Neural cell (in vitro differentiated cells): Measurements from ENCODE around the gene DNAAF2. TPM values are rescaled to one million over a fixed set of nuclear protein-coding genes. Genes with fewer than 3 reads are reported as not detected.

Source experiments
- H2AFZ ChIP-seq: fragments of 200-600, 300-800 bp; sonication (generic), shearing (Covaris generic); 2 replicates; pipeline ENCODE4 v1.6.0; 2014; ENCODE audit warnings: low read depth, mild to moderate bottlenecking, antibody characterized with exemption, low read length, moderate library complexity
- H3F3A ChIP-seq: fragments of 200-600 bp; shearing (Covaris generic); 2 replicates; pipeline ENCODE4 v1.6.1; 2016; ENCODE audit warnings: mild to moderate bottlenecking, moderate library complexity, mixed read lengths, antibody characterized with exemption, low read length; ENCODE audit not compliant: insufficient read depth, poor library complexity, severe bottlenecking
- H3K27ac ChIP-seq: fragments of 200-600, 300-800 bp; sonication (generic), shearing (Covaris generic); 2 replicates; pipeline ENCODE4 v1.5.1; 2014; ENCODE audit warnings: mild to moderate bottlenecking, low read length, moderate library complexity
- H3K27me3 ChIP-seq: fragments of 300-800, 200-600 bp; sonication (generic), shearing (Covaris generic); 2 replicates; pipeline ENCODE4 v1.6.0; 2014; ENCODE audit warnings: mild to moderate bottlenecking, low read depth, low read length, moderate library complexity; ENCODE audit not compliant: insufficient read depth
- H3K36me3 ChIP-seq: fragments of 300-800, 200-600 bp; sonication (generic), shearing (Covaris generic); 2 replicates; pipeline ENCODE4 v1.5.1; 2014; ENCODE audit warnings: mild to moderate bottlenecking, antibody characterized with exemption, low read length, moderate library complexity; ENCODE audit not compliant: insufficient read depth
- H3K4me2 ChIP-seq: fragments of 300-800, 200-600 bp; sonication (generic), shearing (Covaris generic); 2 replicates; pipeline ENCODE4 v1.6.0; 2014; ENCODE audit warnings: mild to moderate bottlenecking, low read length
- H3K4me3 ChIP-seq: fragments of 300-800, 200-600 bp; sonication (generic), shearing (Covaris generic); 2 replicates; pipeline ENCODE4 v1.5.1; 2014; ENCODE audit warnings: mild to moderate bottlenecking, low read length, moderate library complexity
- H3K79me2 ChIP-seq: fragments of 200-600 bp; shearing (Covaris generic); replicated peaks from 2 replicates; pipeline ENCODE4 v1.6.0; 2014; ENCODE audit warnings: mild to moderate bottlenecking, low read length, moderate library complexity; ENCODE audit not compliant: insufficient read depth
- H3K9ac ChIP-seq: fragments of 300-800, 200-600 bp; sonication (generic), shearing (Covaris generic); 2 replicates; pipeline ENCODE4 v1.6.1; 2016; ENCODE audit warnings: mild to moderate bottlenecking, low read length, mixed read lengths
- H3K9me2 ChIP-seq: fragments of 200-600 bp; shearing (Covaris generic); 2 replicates; pipeline ENCODE4 v1.6.1; 2016; ENCODE audit warnings: mild to moderate bottlenecking, low read length, mixed read lengths; ENCODE audit not compliant: insufficient read depth
- H3K9me3 ChIP-seq: fragments of 200-600, 300-800 bp; sonication (generic), shearing (Covaris generic); 2 replicates; pipeline ENCODE4 v1.6.1; 2016; ENCODE audit warnings: mild to moderate bottlenecking, mixed run types, low read length, moderate library complexity, mixed read lengths
- H4K20me1 ChIP-seq: fragments of 200-600 bp; shearing (Covaris generic); 2 replicates; pipeline ENCODE4 v1.6.1; 2016; ENCODE audit warnings: mild to moderate bottlenecking, mixed run types; ENCODE audit not compliant: insufficient read depth
- EZH2 ChIP-seq: fragments of 200-600, 300-800 bp; shearing (Covaris generic), sonication (generic); IDR thresholded peaks from 2 replicates; pipeline ENCODE4 v1.6.1; 2014; ENCODE audit warnings: antibody characterized with exemption, low read length, borderline replicate concordance, mild to moderate bottlenecking; ENCODE audit not compliant: insufficient read depth, poor library complexity, severe bottlenecking
- RAD21 ChIP-seq: fragments of 450-650 bp; conservative IDR thresholded peaks from 2 replicates; pipeline ENCODE4 v1.6.1; 2014; ENCODE audit warnings: antibody characterized with exemption, mild to moderate bottlenecking, moderate library complexity
- SMC3 ChIP-seq: fragments of 450-650 bp; conservative IDR thresholded peaks from 2 replicates; pipeline ENCODE4 v1.6.1; 2014; ENCODE audit warnings: antibody characterized with exemption, mild to moderate bottlenecking, moderate library complexity; ENCODE audit not compliant: poor library complexity
- polyA plus RNA-seq: library from polyadenylated mRNA; depleted of rRNA; stranded (reverse); fragments of >200 nt; gene quantifications from 2 replicates; pipeline ENCODE4 v1.2.3, GENCODE V29; 2014
- TF ChIP-seq, protein P1 (sequence below): IDR thresholded peaks from 2 replicates; pipeline ENCODE4 v1.6.1; 2012; ENCODE audit warnings: borderline replicate concordance
- TF ChIP-seq, protein P2 (sequence below): fragments of 450-650 bp; IDR thresholded peaks from 2 replicates; pipeline ENCODE4 v1.5.1; 2014; ENCODE audit warnings: antibody characterized with exemption, mild to moderate bottlenecking, moderate library complexity; ENCODE audit not compliant: poor library complexity, severe bottlenecking

DNAAF2 gene
- polyA plus RNA-seq, 1 donor from 2014 or later, result 41.6 TPM

DNA sequence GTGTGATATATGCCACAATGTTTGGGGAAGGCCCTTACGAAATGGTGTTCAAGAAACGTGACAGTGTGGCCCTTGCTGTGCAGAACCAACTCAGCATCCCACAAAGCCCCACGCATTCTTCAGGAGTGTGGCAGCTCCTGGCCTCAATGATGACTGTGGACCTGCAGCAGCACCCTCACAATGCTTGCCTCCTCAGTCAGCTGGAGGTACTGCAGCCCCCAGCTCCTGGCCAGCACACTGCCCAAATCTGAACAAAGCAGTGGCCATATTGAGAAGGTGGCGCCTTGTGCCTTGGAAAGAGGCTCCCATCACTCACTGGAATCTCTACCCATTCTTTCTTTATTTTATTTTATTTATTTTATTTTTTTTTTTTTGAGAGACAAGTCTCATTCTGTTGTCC, 42.6 kb upstream of the DNAAF2 start:
- H3K27ac ChIP-seq, result no peak overlapping the region
- H3K9ac ChIP-seq, result no peak overlapping the region
- TF ChIP-seq, protein P1, sequence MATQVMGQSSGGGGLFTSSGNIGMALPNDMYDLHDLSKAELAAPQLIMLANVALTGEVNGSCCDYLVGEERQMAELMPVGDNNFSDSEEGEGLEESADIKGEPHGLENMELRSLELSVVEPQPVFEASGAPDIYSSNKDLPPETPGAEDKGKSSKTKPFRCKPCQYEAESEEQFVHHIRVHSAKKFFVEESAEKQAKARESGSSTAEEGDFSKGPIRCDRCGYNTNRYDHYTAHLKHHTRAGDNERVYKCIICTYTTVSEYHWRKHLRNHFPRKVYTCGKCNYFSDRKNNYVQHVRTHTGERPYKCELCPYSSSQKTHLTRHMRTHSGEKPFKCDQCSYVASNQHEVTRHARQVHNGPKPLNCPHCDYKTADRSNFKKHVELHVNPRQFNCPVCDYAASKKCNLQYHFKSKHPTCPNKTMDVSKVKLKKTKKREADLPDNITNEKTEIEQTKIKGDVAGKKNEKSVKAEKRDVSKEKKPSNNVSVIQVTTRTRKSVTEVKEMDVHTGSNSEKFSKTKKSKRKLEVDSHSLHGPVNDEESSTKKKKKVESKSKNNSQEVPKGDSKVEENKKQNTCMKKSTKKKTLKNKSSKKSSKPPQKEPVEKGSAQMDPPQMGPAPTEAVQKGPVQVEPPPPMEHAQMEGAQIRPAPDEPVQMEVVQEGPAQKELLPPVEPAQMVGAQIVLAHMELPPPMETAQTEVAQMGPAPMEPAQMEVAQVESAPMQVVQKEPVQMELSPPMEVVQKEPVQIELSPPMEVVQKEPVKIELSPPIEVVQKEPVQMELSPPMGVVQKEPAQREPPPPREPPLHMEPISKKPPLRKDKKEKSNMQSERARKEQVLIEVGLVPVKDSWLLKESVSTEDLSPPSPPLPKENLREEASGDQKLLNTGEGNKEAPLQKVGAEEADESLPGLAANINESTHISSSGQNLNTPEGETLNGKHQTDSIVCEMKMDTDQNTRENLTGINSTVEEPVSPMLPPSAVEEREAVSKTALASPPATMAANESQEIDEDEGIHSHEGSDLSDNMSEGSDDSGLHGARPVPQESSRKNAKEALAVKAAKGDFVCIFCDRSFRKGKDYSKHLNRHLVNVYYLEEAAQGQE, result no peak
- H3K4me2 ChIP-seq, result no peak overlapping the region
- no peaks in the 10 kb centered on the region for H3K9me3 ChIP-seq
- no peaks in the 10 kb centered on the region for H3K9me2 ChIP-seq
- H2AFZ ChIP-seq, result no peak overlapping the region
- H4K20me1 ChIP-seq, result no peaks in the 10 kb centered on the region
- H3F3A ChIP-seq, result no peaks in the 10 kb centered on the region
- H3K27me3 ChIP-seq, result no peaks in the 10 kb centered on the region
- no peak overlapping the region for H3K4me3 ChIP-seq
- H3K36me3 ChIP-seq, result no peaks in the 10 kb centered on the region
- H3K79me2 ChIP-seq, result no peaks in the 10 kb centered on the region

DNA sequence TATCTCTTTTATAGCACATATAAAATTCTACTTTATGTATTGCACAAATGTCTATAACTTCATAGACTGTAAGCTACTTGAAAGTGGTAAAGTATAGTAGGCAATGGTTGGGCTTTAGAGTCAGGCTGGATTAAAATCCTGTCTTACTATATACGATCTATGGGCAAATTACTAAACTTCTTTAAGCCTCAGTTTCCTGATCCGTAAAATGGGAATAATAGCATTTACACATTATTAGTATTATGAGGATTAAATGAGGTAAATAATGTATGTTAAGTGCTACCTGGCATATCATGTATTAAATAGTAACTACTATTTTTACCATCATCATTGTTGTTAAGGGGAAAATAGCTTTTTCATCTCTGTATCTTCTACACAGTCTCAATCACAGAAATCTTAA, 38.5 kb upstream of the DNAAF2 start:
- no peak overlapping the region for H3K4me2 ChIP-seq
- no peaks in the 10 kb centered on the region for H3K36me3 ChIP-seq
- H3K27me3 ChIP-seq, result no peaks in the 10 kb centered on the region
- H3F3A ChIP-seq, result no peaks in the 10 kb centered on the region
- no peak overlapping the region for H3K4me3 ChIP-seq
- H3K79me2 ChIP-seq, result no peaks in the 10 kb centered on the region
- H3K9me3 ChIP-seq, result no peaks in the 10 kb centered on the region
- TF ChIP-seq SMC3 (no peak), EZH2 (no peak), RAD21 (no peak)
- TF ChIP-seq, protein P2, sequence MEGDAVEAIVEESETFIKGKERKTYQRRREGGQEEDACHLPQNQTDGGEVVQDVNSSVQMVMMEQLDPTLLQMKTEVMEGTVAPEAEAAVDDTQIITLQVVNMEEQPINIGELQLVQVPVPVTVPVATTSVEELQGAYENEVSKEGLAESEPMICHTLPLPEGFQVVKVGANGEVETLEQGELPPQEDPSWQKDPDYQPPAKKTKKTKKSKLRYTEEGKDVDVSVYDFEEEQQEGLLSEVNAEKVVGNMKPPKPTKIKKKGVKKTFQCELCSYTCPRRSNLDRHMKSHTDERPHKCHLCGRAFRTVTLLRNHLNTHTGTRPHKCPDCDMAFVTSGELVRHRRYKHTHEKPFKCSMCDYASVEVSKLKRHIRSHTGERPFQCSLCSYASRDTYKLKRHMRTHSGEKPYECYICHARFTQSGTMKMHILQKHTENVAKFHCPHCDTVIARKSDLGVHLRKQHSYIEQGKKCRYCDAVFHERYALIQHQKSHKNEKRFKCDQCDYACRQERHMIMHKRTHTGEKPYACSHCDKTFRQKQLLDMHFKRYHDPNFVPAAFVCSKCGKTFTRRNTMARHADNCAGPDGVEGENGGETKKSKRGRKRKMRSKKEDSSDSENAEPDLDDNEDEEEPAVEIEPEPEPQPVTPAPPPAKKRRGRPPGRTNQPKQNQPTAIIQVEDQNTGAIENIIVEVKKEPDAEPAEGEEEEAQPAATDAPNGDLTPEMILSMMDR, result no peak
- no peak overlapping the region for H3K27ac ChIP-seq
- no peak overlapping the region for H2AFZ ChIP-seq
- no peaks in the 10 kb centered on the region for H3K9me2 ChIP-seq
- H3K9ac ChIP-seq, result no peak overlapping the region
- H4K20me1 ChIP-seq, result no peaks in the 10 kb centered on the region

DNA sequence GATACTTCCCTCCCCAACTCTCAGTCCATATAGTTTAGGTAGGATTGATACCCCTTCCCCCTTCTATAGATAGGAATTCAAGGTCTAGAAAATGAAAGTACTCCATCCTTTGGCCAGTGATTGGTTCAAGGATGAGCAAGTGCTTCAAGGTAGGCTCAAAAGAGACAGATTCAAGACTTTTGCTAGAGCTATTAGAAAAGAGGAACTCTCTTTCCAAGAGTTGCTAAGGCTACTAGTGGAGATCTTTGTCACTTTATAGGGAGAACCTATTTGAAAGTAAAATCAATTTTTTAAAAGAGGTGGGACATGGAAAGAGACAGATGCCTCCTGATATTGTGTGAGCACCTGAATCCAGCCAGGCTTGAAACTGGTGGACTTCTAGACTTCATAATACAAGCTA, 35.4 kb upstream of the DNAAF2 start:
- no peak overlapping the region for H2AFZ ChIP-seq
- H3K27ac ChIP-seq, result no peak overlapping the region
- no peaks in the 10 kb centered on the region for H3F3A ChIP-seq
- no peaks in the 10 kb centered on the region for H3K9me2 ChIP-seq
- no peaks in the 10 kb centered on the region for H3K9me3 ChIP-seq
- no peaks in the 10 kb centered on the region for H3K27me3 ChIP-seq
- no peaks in the 10 kb centered on the region for H3K36me3 ChIP-seq
- H3K79me2 ChIP-seq, result no peaks in the 10 kb centered on the region
- H3K9ac ChIP-seq, result no peak overlapping the region
- no peaks in the 10 kb centered on the region for H4K20me1 ChIP-seq
- H3K4me2 ChIP-seq, result no peak overlapping the region
- no peak for TF ChIP-seq RAD21
- TF ChIP-seq, protein P1, result no peak
- H3K4me3 ChIP-seq, result no peak overlapping the region
